Upper lobe of left lung (tissue), 6 donors: ENCODE measurements around the gene SYNGAP1. TPM values are rescaled to one million over a fixed set of nuclear protein-coding genes. Genes with fewer than 3 reads are reported as not detected.

Experiments
- ATAC-seq, 2 donors: fragments of 200-7000 bp; cut with Tn5 transposase; one replicate each; pipeline ENCODE4 v1.9.1; 2022; ENCODE audit warnings: mild to moderate bottlenecking in 2 of 2, moderate library complexity in 2 of 2; ENCODE audit not compliant: low FRiP score in 2 of 2
- DNase-seq, 2 donors: peaks; one replicate each; pipeline ENCODE4 v3.0.0-alpha.2; 2019 to 2020
- H3K27ac ChIP-seq, 4 donors: fragments of 200-600 bp; sonication (generic); one replicate each; pipeline ENCODE4 v1.5.1; 2016 to 2019
- H3K27me3 ChIP-seq, 4 donors: fragments of 200-600 bp; sonication (generic); one replicate each; pipeline ENCODE4 v1.5.1; 2017 to 2019
- H3K36me3 ChIP-seq, 4 donors: fragments of 200-600 bp; sonication (generic); one replicate each; pipeline ENCODE4 v1.5.1; 2016 to 2019
- H3K4me1 ChIP-seq, 4 donors: fragments of 200-600 bp; sonication (generic); one replicate each; pipeline ENCODE4 v1.5.1; 2018 to 2019
- H3K4me3 ChIP-seq, 4 donors: fragments of 200-600 bp; sonication (generic); one replicate each; pipeline ENCODE4 v1.5.1; 2017 to 2019; ENCODE audit warnings: mild to moderate bottlenecking in 2 of 4, moderate library complexity in 1 of 4
- H3K9me3 ChIP-seq, 4 donors: fragments of 200-600 bp; sonication (generic); one replicate each; pipeline ENCODE4 v1.5.1; 2018 to 2019
- CTCF ChIP-seq, 6 experiments: fragments of 450-650 bp in 4 of 6; fragments of 200-600 bp in 2 of 6; sonication (generic) in 2 of 6; IDR thresholded peaks; one replicate each; pipeline ENCODE4 v1.5.1; 2016 to 2019; ENCODE audit warnings: antibody characterized with exemption in 6 of 6
- EP300 ChIP-seq, 4 donors: sonication (generic); formaldehyde crosslinking; IDR thresholded peaks; one replicate each; pipeline ENCODE4 v1.5.1; 2017; ENCODE audit warnings: antibody characterized with exemption in 4 of 4, control low read depth in 2 of 4
- POLR2A ChIP-seq, 4 donors: fragments of 450-650 bp; IDR thresholded peaks; one replicate each; pipeline ENCODE4 v1.5.1; 2016 to 2017; ENCODE audit warnings: antibody characterized with exemption in 4 of 4, mild to moderate bottlenecking in 2 of 4
- POLR2AphosphoS5 ChIP-seq, 2 donors: sonication (generic); formaldehyde crosslinking; IDR thresholded peaks; one replicate each; pipeline ENCODE4 v1.5.1; 2017; ENCODE audit warnings: antibody characterized with exemption in 2 of 2
- WGBS, 2 donors: methylation state at CpG; one replicate each; pipeline ENCODE4 v1.1.5; 2017 to 2018; 5-methylcytosine and 5-hydroxymethylcytosine counted together
- total RNA-seq, 6 donors: library from RNA; depleted of rRNA in 4 of 6; stranded (reverse); fragments of >200 nt in 4 of 6; gene quantifications; one replicate each; pipeline versions ENCODE4 v1.1.0 to v1.2.1, GENCODE V29; 2016 to 2021
- donor health status: DM: no; HTN: no; CAD: no; lungs with moderate emphysema.
- donor health status: DM: no; HTN: yes; CAD: no; lungs with severe emphysema.

SYNGAP1 gene
- total RNA-seq, 6 donors from 2014 or later = 8.2 to 57.6 (median 19.5) TPM

GRCh38 chr6:33430334-33430733 lies 10.5 kb downstream of the SYNGAP1 start:
- Histone ChIP-seq H3K27ac (peak overlapping the region in 2 of 4 donors; percentile 31 to 35), H3K4me1 (peaks cover 35 to 58% (median 54%) of the 10 kb centered on the region in 4 donors), H3K36me3 (peaks cover 0 to 3% (median under 1%) of the 10 kb centered on the region in 4 donors), H3K4me3 (peak overlapping the region in 1 of 4 donors; percentile 27), H3K9me3 (no peaks in the 10 kb centered on the region), H3K27me3 (no peaks in the 10 kb centered on the region)
- TF ChIP-seq POLR2A (IDR thresholded peaks at IDR 0.05) = no peak
- TF ChIP-seq POLR2AphosphoS5 (IDR thresholded peaks at IDR 0.05) = no peak
- TF ChIP-seq EP300 (IDR thresholded peaks at IDR 0.05) = no peak
- TF ChIP-seq CTCF (IDR thresholded peaks at IDR 0.05) = no peak
- DNase-seq (no peak), ATAC-seq (no peak)
- 22 to 48% methylated on average over 2 of the region's 2 CpGs for WGBS, 2 donors

- DNase-seq (peak; percentile 45 to 90), ATAC-seq (peak in 1 of 2 donors; percentile 34)
- Histone ChIP-seq H3K4me1 (peaks cover 34 to 57% (median 52%) of the 10 kb centered on the region in 4 donors), H3K4me3 (peak overlapping the region in 2 of 4 donors; percentile 22 to 27), H3K36me3 (peaks cover 0 to 11% (median 5%) of the 10 kb centered on the region in 4 donors), H3K9me3 (no peaks in the 10 kb centered on the region), H3K27me3 (no peaks in the 10 kb centered on the region), H3K27ac (peak overlapping the region in 1 of 4 donors; percentile 25)
- 5 to 14% methylated on average over 11 to 12 of the region's 12 CpGs for WGBS, 2 donors
- TF ChIP-seq POLR2A (IDR thresholded peaks at IDR 0.05) (no peak), CTCF (IDR thresholded peaks at IDR 0.05) (no peak), POLR2AphosphoS5 (IDR thresholded peaks at IDR 0.05) (no peak), EP300 (IDR thresholded peaks at IDR 0.05) (no peak)
Observed at GRCh38 chr6:33430991-33431879, 11.4 kb downstream of the SYNGAP1 start.

- Histone ChIP-seq H3K9me3 (no peaks in the 10 kb centered on the region), H3K4me1 (peaks cover 27 to 49% (median 44%) of the 10 kb centered on the region in 4 donors), H3K27me3 (no peaks in the 10 kb centered on the region), H3K36me3 (peaks cover 0 to 19% (median 9%) of the 10 kb centered on the region in 4 donors), H3K4me3 (peak overlapping the region in 1 of 4 donors; percentile 27), H3K27ac (peak overlapping the region in 1 of 4 donors; percentile 25)
- DNase-seq = no peak
- TF ChIP-seq POLR2A (IDR thresholded peaks at IDR 0.05) = no peak
- TF ChIP-seq EP300 (IDR thresholded peaks at IDR 0.05) = no peak
- no peak for TF ChIP-seq CTCF (IDR thresholded peaks at IDR 0.05)
- no peak for TF ChIP-seq POLR2AphosphoS5 (IDR thresholded peaks at IDR 0.05)
- 42 to 59% methylated on average over 7 to 12 of the region's 12 CpGs for WGBS, 2 donors
- no peak for ATAC-seq
Observed at GRCh38 chr6:33431880-33432541, 12.1 kb downstream of the SYNGAP1 start.

- Histone ChIP-seq H3K36me3 (peaks cover 0 to 24% (median 13%) of the 10 kb centered on the region in 4 donors), H3K9me3 (no peaks in the 10 kb centered on the region), H3K27ac (no peak overlapping the region), H3K4me3 (no peak overlapping the region), H3K4me1 (peaks cover 21 to 44% (median 39%) of the 10 kb centered on the region in 4 donors), H3K27me3 (no peaks in the 10 kb centered on the region)
- ATAC-seq (no peak), DNase-seq (no peak)
- 82 to 83% methylated on average over 10 of the region's 10 CpGs for WGBS, 2 donors
- TF ChIP-seq EP300 (IDR thresholded peaks at IDR 0.05) = no peak
Observed at GRCh38 chr6:33432546-33432945, 12.7 kb downstream of the SYNGAP1 start.

- H3K36me3 ChIP-seq = peaks cover 0 to 29% (median 18%) of the 10 kb centered on the region in 4 donors
- H3K27ac ChIP-seq = no peak overlapping the region
- TF ChIP-seq POLR2AphosphoS5 (IDR thresholded peaks at IDR 0.05) (no peak), EP300 (IDR thresholded peaks at IDR 0.05) (no peak), POLR2A (IDR thresholded peaks at IDR 0.05) (no peak), CTCF (IDR thresholded peaks at IDR 0.05) (no peak)
- WGBS, 2 donors = 92 to 100% methylated on average over 1 of the region's 1 CpG
- DNase-seq (no peak), ATAC-seq (no peak)
- H3K4me1 ChIP-seq = peaks cover 21 to 41% (median 38%) of the 10 kb centered on the region in 4 donors
- H3K27me3 ChIP-seq = no peaks in the 10 kb centered on the region
- no peak overlapping the region for H3K4me3 ChIP-seq
- no peaks in the 10 kb centered on the region for H3K9me3 ChIP-seq
Observed at GRCh38 chr6:33433001-33433543, 13.2 kb downstream of the SYNGAP1 start.
